Measurements from ENCODE around the gene PSME3.
"Not testable (repeated sequence)": the region's sequence is repeated elsewhere in the genome, so short reads cannot be mapped to it uniquely, and the experiment has no call there.

Gene PSME3

GRCh38 chr17:42878123-42878880 lies 45.1 kb downstream of the PSME3 start:
- no peak for DNase-seq (ENCODE audit: low spot score)

GRCh38 chr17:42878924-42879595 lies 45.9 kb downstream of the PSME3 start:
- no peak for DNase-seq (ENCODE audit: low spot score)

GRCh38 chr17:42879596-42879985 lies 46.4 kb downstream of the PSME3 start:
- DNase-seq (ENCODE audit: low spot score), result peak; percentile 62

GRCh38 chr17:42880776-42881310 lies 47.6 kb downstream of the PSME3 start:
- no peak for DNase-seq (ENCODE audit: low spot score)

- DNase-seq (ENCODE audit: low spot score), result not testable (repeated sequence)
Measured at GRCh38 chr17:42881706-42882105, 48.5 kb downstream of the PSME3 start.

- no peak for DNase-seq (ENCODE audit: low spot score)
Measured at GRCh38 chr17:42882166-42882565, 49.0 kb downstream of the PSME3 start.

GRCh38 chr17:42883802-42884558 lies 50.8 kb downstream of the PSME3 start:
- no peak for DNase-seq (ENCODE audit: low spot score)

GRCh38 chr17:42885806-42886205 lies 52.6 kb downstream of the PSME3 start:
- not testable (repeated sequence) for DNase-seq (ENCODE audit: low spot score)

GRCh38 chr17:42886283-42887176 lies 53.3 kb downstream of the PSME3 start:
- no peak for DNase-seq (ENCODE audit: low spot score)

GRCh38 chr17:42889809-42890208 lies 56.6 kb downstream of the PSME3 start:
- no peak for DNase-seq (ENCODE audit: low spot score)

- peak; percentile 68 for DNase-seq (ENCODE audit: low spot score)
Measured at GRCh38 chr17:42891539-42892152, 58.4 kb downstream of the PSME3 start.

- no peak for DNase-seq (ENCODE audit: low spot score)
Measured at GRCh38 chr17:42893359-42893758, 60.2 kb downstream of the PSME3 start.
